GM23338 (cell line): ENCODE measurements around the gene ADGRL3.

Experiments
- CREB1 ChIP-seq: fragments of 250-450 bp; sonication (Bioruptor Pico); IDR thresholded peaks from 2 replicates; pipeline ENCODE4 v1.5.0; 2020; ENCODE audit warnings: low read depth, mild to moderate bottlenecking, moderate library complexity
- CTCF ChIP-seq, 2 experiments: fragments of 200-600 bp in 1 of 2; sonication (generic) in 1 of 2; conservative IDR thresholded peaks; 2 replicates each; pipeline versions ENCODE4 v1.5.1 to v1.6.1; 2016 to 2017; ENCODE audit warnings: antibody characterized with exemption in 2 of 2, low read depth in 2 of 2, mild to moderate bottlenecking in 2 of 2, moderate library complexity in 1 of 2
- ETS1 ChIP-seq: IDR thresholded peaks from 2 replicates; pipeline ENCODE4 v1.6.1; 2016; ENCODE audit warnings: antibody characterized with exemption
- EZH2 ChIP-seq: fragments of 200-600 bp; sonication (generic); IDR thresholded peaks from one replicate; pipeline ENCODE4 v1.8.0; 2017; ENCODE audit warnings: antibody characterized with exemption, mild to moderate bottlenecking, low read depth; ENCODE audit not compliant: unreplicated experiment
- EZH2phosphoT487 ChIP-seq: fragments of 200-600 bp; sonication (generic); IDR thresholded peaks from one replicate; pipeline ENCODE4 v1.8.1; 2018; ENCODE audit warnings: antibody characterized with exemption; ENCODE audit not compliant: unreplicated experiment
- JUNB ChIP-seq: IDR thresholded peaks from one replicate; pipeline ENCODE4 v1.6.1; 2016; ENCODE audit warnings: antibody characterized with exemption; ENCODE audit not compliant: unreplicated experiment
- POLR2AphosphoS5 ChIP-seq: IDR thresholded peaks from 2 replicates; pipeline ENCODE4 v1.6.1; 2016; ENCODE audit warnings: antibody characterized with exemption, low read depth
- STAT1 ChIP-seq: IDR thresholded peaks from one replicate; pipeline ENCODE4 v1.6.1; 2016; ENCODE audit warnings: antibody characterized with exemption; ENCODE audit not compliant: unreplicated experiment
- ZNF331 ChIP-seq: fragments of 250-450 bp; sonication (Bioruptor Pico); IDR thresholded peaks from 2 replicates; pipeline ENCODE4 v1.5.0; 2020; ENCODE audit warnings: low read depth, mild to moderate bottlenecking, moderate library complexity
- TF ChIP-seq, protein P1 (sequence below): IDR thresholded peaks from one replicate; pipeline ENCODE4 v1.6.1; 2018; ENCODE audit warnings: antibody characterized with exemption; ENCODE audit not compliant: unreplicated experiment
- TF ChIP-seq, protein P2 (sequence below): fragments of 250-450 bp; sonication (Bioruptor Pico); IDR thresholded peaks from 2 replicates; pipeline ENCODE4 v1.5.0; 2020; ENCODE audit warnings: mild to moderate bottlenecking, moderate library complexity

DNA sequence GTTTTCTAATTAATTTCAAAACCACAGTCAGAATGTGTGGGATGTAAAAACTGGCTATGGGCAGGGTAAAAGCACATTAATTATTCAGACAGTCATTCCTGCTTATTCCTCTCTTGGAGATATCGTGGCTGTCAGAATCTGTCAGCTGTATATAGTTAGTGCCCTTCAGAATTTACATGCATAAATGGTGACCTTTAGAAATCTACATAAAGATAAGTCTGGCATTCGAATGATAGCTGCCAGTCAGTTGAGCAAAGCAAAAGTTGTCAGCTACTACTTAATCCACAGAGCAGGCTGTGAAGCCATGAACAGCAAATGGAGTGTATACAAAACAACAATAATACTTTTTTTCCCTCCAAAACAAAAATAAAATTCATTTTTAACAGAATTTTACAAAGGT lies 189.5 kb downstream of the ADGRL3 start:
- TF ChIP-seq EZH2 (no peak), CTCF (conservative IDR thresholded peaks at IDR 0.05; ENCODE audit: low read depth in 2 of 2) (no peak), POLR2AphosphoS5 (no peak), ZNF331 (CRISPR knock-in tag) (no peak), STAT1 (no peak), CREB1 (CRISPR knock-in tag) (no peak), ETS1 (no peak), JUNB (no peak), EZH2phosphoT487 (no peak)
- TF ChIP-seq, protein P1, sequence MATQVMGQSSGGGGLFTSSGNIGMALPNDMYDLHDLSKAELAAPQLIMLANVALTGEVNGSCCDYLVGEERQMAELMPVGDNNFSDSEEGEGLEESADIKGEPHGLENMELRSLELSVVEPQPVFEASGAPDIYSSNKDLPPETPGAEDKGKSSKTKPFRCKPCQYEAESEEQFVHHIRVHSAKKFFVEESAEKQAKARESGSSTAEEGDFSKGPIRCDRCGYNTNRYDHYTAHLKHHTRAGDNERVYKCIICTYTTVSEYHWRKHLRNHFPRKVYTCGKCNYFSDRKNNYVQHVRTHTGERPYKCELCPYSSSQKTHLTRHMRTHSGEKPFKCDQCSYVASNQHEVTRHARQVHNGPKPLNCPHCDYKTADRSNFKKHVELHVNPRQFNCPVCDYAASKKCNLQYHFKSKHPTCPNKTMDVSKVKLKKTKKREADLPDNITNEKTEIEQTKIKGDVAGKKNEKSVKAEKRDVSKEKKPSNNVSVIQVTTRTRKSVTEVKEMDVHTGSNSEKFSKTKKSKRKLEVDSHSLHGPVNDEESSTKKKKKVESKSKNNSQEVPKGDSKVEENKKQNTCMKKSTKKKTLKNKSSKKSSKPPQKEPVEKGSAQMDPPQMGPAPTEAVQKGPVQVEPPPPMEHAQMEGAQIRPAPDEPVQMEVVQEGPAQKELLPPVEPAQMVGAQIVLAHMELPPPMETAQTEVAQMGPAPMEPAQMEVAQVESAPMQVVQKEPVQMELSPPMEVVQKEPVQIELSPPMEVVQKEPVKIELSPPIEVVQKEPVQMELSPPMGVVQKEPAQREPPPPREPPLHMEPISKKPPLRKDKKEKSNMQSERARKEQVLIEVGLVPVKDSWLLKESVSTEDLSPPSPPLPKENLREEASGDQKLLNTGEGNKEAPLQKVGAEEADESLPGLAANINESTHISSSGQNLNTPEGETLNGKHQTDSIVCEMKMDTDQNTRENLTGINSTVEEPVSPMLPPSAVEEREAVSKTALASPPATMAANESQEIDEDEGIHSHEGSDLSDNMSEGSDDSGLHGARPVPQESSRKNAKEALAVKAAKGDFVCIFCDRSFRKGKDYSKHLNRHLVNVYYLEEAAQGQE: no peak
- TF ChIP-seq, protein P2, sequence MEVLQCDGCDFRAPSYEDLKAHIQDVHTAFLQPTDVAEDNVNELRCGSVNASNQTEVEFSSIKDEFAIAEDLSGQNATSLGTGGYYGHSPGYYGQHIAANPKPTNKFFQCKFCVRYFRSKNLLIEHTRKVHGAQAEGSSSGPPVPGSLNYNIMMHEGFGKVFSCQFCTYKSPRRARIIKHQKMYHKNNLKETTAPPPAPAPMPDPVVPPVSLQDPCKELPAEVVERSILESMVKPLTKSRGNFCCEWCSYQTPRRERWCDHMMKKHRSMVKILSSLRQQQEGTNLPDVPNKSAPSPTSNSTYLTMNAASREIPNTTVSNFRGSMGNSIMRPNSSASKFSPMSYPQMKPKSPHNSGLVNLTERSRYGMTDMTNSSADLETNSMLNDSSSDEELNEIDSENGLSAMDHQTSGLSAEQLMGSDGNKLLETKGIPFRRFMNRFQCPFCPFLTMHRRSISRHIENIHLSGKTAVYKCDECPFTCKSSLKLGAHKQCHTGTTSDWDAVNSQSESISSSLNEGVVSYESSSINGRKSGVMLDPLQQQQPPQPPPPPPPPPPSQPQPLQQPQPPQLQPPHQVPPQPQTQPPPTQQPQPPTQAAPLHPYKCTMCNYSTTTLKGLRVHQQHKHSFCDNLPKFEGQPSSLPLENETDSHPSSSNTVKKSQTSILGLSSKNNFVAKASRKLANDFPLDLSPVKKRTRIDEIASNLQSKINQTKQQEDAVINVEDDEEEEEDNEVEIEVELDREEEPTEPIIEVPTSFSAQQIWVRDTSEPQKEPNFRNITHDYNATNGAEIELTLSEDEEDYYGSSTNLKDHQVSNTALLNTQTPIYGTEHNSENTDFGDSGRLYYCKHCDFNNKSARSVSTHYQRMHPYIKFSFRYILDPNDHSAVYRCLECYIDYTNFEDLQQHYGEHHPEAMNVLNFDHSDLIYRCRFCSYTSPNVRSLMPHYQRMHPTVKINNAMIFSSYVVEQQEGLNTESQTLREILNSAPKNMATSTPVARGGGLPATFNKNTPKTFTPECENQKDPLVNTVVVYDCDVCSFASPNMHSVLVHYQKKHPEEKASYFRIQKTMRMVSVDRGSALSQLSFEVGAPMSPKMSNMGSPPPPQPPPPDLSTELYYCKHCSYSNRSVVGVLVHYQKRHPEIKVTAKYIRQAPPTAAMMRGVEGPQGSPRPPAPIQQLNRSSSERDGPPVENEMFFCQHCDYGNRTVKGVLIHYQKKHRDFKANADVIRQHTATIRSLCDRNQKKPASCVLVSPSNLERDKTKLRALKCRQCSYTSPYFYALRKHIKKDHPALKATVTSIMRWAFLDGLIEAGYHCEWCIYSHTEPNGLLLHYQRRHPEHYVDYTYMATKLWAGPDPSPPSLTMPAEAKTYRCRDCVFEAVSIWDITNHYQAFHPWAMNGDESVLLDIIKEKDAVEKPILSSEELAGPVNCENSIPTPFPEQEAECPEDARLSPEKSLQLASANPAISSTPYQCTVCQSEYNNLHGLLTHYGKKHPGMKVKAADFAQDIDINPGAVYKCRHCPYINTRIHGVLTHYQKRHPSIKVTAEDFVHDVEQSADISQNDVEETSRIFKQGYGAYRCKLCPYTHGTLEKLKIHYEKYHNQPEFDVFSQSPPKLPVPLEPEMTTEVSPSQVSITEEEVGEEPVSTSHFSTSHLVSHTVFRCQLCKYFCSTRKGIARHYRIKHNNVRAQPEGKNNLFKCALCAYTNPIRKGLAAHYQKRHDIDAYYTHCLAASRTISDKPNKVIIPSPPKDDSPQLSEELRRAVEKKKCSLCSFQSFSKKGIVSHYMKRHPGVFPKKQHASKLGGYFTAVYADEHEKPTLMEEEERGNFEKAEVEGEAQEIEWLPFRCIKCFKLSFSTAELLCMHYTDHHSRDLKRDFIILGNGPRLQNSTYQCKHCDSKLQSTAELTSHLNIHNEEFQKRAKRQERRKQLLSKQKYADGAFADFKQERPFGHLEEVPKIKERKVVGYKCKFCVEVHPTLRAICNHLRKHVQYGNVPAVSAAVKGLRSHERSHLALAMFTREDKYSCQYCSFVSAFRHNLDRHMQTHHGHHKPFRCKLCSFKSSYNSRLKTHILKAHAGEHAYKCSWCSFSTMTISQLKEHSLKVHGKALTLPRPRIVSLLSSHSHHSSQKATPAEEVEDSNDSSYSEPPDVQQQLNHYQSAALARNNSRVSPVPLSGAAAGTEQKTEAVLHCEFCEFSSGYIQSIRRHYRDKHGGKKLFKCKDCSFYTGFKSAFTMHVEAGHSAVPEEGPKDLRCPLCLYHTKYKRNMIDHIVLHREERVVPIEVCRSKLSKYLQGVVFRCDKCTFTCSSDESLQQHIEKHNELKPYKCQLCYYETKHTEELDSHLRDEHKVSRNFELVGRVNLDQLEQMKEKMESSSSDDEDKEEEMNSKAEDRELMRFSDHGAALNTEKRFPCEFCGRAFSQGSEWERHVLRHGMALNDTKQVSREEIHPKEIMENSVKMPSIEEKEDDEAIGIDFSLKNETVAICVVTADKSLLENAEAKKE: no peak
